K562 (cell line): ENCODE results near the gene HDC. TPM values are rescaled to one million over a fixed set of nuclear protein-coding genes. Genes with fewer than 3 reads are reported as not detected.

Source experiments
- BCL6 ChIP-seq: fragments of 250-450 bp; sonication (Bioruptor Pico); IDR thresholded peaks from 2 replicates; pipeline ENCODE4 v1.4.0; 2020
- BHLHE40 ChIP-seq: IDR thresholded peaks from 2 replicates; pipeline ENCODE4 v1.6.1; 2011; ENCODE audit warnings: low read length, improper control_type of control experiment
- DIDO1 ChIP-seq: fragments of 450-650 bp; IDR thresholded peaks from 2 replicates; pipeline ENCODE4 v1.6.1; 2016; ENCODE audit warnings: low read depth, missing biosample characterization, missing genetic modification characterization
- DMBX1 ChIP-seq: fragments of 250-450 bp; sonication (Bioruptor Pico); IDR thresholded peaks from 2 replicates; pipeline ENCODE4 v1.8.0; 2022; ENCODE audit warnings: inconsistent platforms, mild to moderate bottlenecking, moderate library complexity, borderline replicate concordance
- ETV6 ChIP-seq, 3 experiments: fragments of 150-350 bp in 1 of 3; sonication (generic) in 1 of 3; formaldehyde crosslinking in 1 of 3; IDR thresholded peaks; 2 replicates each; pipeline versions ENCODE4 v1.6.1 to v1.8.0; 2014 to 2022; ENCODE audit warnings: borderline replicate concordance in 2 of 3, low read depth in 2 of 3, antibody characterized with exemption in 1 of 3, low read length in 1 of 3, mild to moderate bottlenecking in 1 of 3, missing genetic modification reagents in 1 of 3
- KLF13 ChIP-seq: fragments of 450-650 bp; IDR thresholded peaks from 2 replicates; pipeline ENCODE4 v1.6.1; 2016; ENCODE audit warnings: missing genetic modification characterization, low read depth, mild to moderate bottlenecking, missing compliant biosample characterization, moderate library complexity, borderline replicate concordance
- LARP7 ChIP-seq: fragments of 450-650 bp; IDR thresholded peaks from 2 replicates; pipeline ENCODE4 v1.6.1; 2016
- MXI1 ChIP-seq: IDR thresholded peaks from 2 replicates; pipeline ENCODE4 v1.6.1; 2011; ENCODE audit warnings: low read depth, mild to moderate bottlenecking, improper control_type of control experiment, low read length
- NCOR1 ChIP-seq: fragments of 450-650 bp; IDR thresholded peaks from 2 replicates; pipeline ENCODE4 v1.6.1; 2016; ENCODE audit warnings: mild to moderate bottlenecking, moderate library complexity
- NEUROD1 ChIP-seq: fragments of 150-350 bp; IDR thresholded peaks from 2 replicates; pipeline ENCODE4 v1.6.1; 2014; ENCODE audit warnings: borderline replicate concordance, low read length, low read depth; ENCODE audit not compliant: partially characterized antibody
- NR3C1 ChIP-seq: sonication (generic); formaldehyde crosslinking; IDR thresholded peaks from 2 replicates; pipeline ENCODE4 v1.8.1; 2022; ENCODE audit warnings: missing genetic modification reagents
- PPARD ChIP-seq: fragments of 250-450 bp; sonication (Bioruptor Pico); IDR thresholded peaks from 2 replicates; pipeline ENCODE4 v1.8.0; 2022; ENCODE audit warnings: inconsistent platforms, mild to moderate bottlenecking, moderate library complexity
- RNF2 ChIP-seq: sonication (generic); IDR thresholded peaks from 2 replicates; pipeline ENCODE4 v1.6.1; 2016
- SP2 ChIP-seq: IDR thresholded peaks from 2 replicates; pipeline ENCODE4 v1.6.1; 2011; ENCODE audit warnings: mild to moderate bottlenecking, low read depth, low read length, moderate library complexity; ENCODE audit not compliant: poor library complexity, severe bottlenecking; ENCODE audit errors: extremely low read depth
- STAT5A ChIP-seq: IDR thresholded peaks from 2 replicates; pipeline ENCODE4 v1.6.1; 2012; ENCODE audit warnings: low read length, inconsistent platforms, borderline replicate concordance
- TAF9B ChIP-seq: fragments of 450-650 bp; IDR thresholded peaks from 2 replicates; pipeline ENCODE4 v1.6.1; 2018; ENCODE audit warnings: mild to moderate bottlenecking; ENCODE audit not compliant: partially characterized antibody
- ZNF23 ChIP-seq: fragments of 250-450 bp; sonication (Bioruptor Pico); IDR thresholded peaks from 2 replicates; pipeline ENCODE4 v1.4.0; 2020; ENCODE audit warnings: mild to moderate bottlenecking
- ZNF436 ChIP-seq: fragments of 250-450, 450-650 bp; sonication (Bioruptor Pico); formaldehyde crosslinking; IDR thresholded peaks from 2 replicates; pipeline ENCODE4 v1.7.0; 2020; ENCODE audit warnings: mild to moderate bottlenecking
- ZNF583 ChIP-seq: fragments of 250-450 bp; sonication (Bioruptor Pico); IDR thresholded peaks from 2 replicates; pipeline ENCODE4 v1.4.0; 2020
- ZNF778 ChIP-seq: fragments of 450-650 bp; formaldehyde crosslinking; IDR thresholded peaks from 2 replicates; pipeline ENCODE4 v1.4.0; 2020; ENCODE audit warnings: mild to moderate bottlenecking, moderate library complexity
- ZSCAN32 ChIP-seq: fragments of 450-650 bp; formaldehyde crosslinking; IDR thresholded peaks from 2 replicates; pipeline ENCODE4 v1.4.0; 2020; ENCODE audit warnings: mild to moderate bottlenecking, moderate library complexity
- ZZZ3 ChIP-seq: fragments of 450-650 bp; IDR thresholded peaks from 2 replicates; pipeline ENCODE4 v1.6.1; 2016; ENCODE audit warnings: antibody characterized with exemption, mild to moderate bottlenecking, moderate library complexity
- polyA plus RNA-seq, 8 experiments: library from polyadenylated mRNA; depleted of rRNA in 4 of 8; stranded (reverse) in 5 of 8; unstranded in 3 of 8; fragments of >200 nt; fragmentation: Nextera tagmentation in 2 of 8; fragmentation: Illumina TruSeq in 1 of 8; extraction: Ambion mirVana in 2 of 8; extraction: Trizol in 1 of 8; gene quantifications; 2 replicates each; pipeline versions ENCODE4 v1.2.1 to v1.2.3, GENCODE V29; 2011 to 2014; ENCODE audit warnings: inconsistent platforms in 1 of 8, missing spikeins in 1 of 8
- total RNA-seq, 7 experiments: library from RNA; depleted of rRNA in 6 of 7; stranded (reverse); fragments of >200 nt in 6 of 7; fragmentation: Illumina TruSeq in 2 of 7; extraction: Trizol in 2 of 7; gene quantifications; 2 replicates each; pipeline versions ENCODE4 v1.2.1 to v1.2.3, GENCODE V29; 2011 to 2021; ENCODE audit warnings: low replicate concordance in 1 of 7
- TF ChIP-seq, protein P1 (sequence below): fragments of 250-450 bp; sonication (Bioruptor Pico); IDR thresholded peaks from 2 replicates; pipeline ENCODE4 v1.9.0; 2021; ENCODE audit warnings: mild to moderate bottlenecking, inconsistent platforms
- TF ChIP-seq, protein P2 (sequence below): sonication (generic); formaldehyde crosslinking; IDR thresholded peaks from 2 replicates; pipeline ENCODE4 v1.8.1; 2023; ENCODE audit warnings: mild to moderate bottlenecking, missing genetic modification reagents
- TF ChIP-seq, protein P3 (sequence below): IDR thresholded peaks from 2 replicates; pipeline ENCODE4 v1.6.1; 2011; ENCODE audit warnings: borderline replicate concordance, low read depth, mild to moderate bottlenecking, moderate library complexity, low read length; ENCODE audit not compliant: insufficient read depth, poor library complexity, severe bottlenecking

Gene HDC
- total and polyA plus RNA-seq, 9 of the 15 experiments (the other 6 are each of a cell fraction or from before 2014, with no cell fraction given), result 0.26 to 5.3 (median 0.99) TPM

- TF ChIP-seq ETV6 (IDR thresholded peaks at IDR 0.05; ENCODE audit: borderline replicate concordance in 1 of 2, low read depth in 2 of 2, low read length in 1 of 2), result no peak
- no peak for TF ChIP-seq ETV6 (CRISPR knock-in tag; IDR thresholded peaks at IDR 0.05; ENCODE audit: borderline replicate concordance)
- no peak for TF ChIP-seq ZZZ3
- TF ChIP-seq NCOR1, result peak; percentile 94
- TF ChIP-seq BHLHE40, result peak; percentile 31; the same call in 1 of the 2 replicates
- TF ChIP-seq STAT5A, result peak; percentile 95
- TF ChIP-seq TAF9B, result peak; percentile 2
- TF ChIP-seq BCL6 (CRISPR knock-in tag), result no peak
- TF ChIP-seq ZNF436 (CRISPR knock-in tag), result no peak
- no peak for TF ChIP-seq ZNF778 (CRISPR knock-in tag)
- TF ChIP-seq NR3C1, result no peak
- TF ChIP-seq ZSCAN32 (CRISPR knock-in tag), result no peak
- TF ChIP-seq, protein P1, sequence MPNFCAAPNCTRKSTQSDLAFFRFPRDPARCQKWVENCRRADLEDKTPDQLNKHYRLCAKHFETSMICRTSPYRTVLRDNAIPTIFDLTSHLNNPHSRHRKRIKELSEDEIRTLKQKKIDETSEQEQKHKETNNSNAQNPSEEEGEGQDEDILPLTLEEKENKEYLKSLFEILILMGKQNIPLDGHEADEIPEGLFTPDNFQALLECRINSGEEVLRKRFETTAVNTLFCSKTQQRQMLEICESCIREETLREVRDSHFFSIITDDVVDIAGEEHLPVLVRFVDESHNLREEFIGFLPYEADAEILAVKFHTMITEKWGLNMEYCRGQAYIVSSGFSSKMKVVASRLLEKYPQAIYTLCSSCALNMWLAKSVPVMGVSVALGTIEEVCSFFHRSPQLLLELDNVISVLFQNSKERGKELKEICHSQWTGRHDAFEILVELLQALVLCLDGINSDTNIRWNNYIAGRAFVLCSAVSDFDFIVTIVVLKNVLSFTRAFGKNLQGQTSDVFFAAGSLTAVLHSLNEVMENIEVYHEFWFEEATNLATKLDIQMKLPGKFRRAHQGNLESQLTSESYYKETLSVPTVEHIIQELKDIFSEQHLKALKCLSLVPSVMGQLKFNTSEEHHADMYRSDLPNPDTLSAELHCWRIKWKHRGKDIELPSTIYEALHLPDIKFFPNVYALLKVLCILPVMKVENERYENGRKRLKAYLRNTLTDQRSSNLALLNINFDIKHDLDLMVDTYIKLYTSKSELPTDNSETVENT (CRISPR knock-in tag), result no peak
- TF ChIP-seq PPARD (CRISPR knock-in tag), result no peak
- TF ChIP-seq, protein P2, sequence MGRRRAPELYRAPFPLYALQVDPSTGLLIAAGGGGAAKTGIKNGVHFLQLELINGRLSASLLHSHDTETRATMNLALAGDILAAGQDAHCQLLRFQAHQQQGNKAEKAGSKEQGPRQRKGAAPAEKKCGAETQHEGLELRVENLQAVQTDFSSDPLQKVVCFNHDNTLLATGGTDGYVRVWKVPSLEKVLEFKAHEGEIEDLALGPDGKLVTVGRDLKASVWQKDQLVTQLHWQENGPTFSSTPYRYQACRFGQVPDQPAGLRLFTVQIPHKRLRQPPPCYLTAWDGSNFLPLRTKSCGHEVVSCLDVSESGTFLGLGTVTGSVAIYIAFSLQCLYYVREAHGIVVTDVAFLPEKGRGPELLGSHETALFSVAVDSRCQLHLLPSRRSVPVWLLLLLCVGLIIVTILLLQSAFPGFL (CRISPR knock-in tag), result no peak
- TF ChIP-seq MXI1, result 0 out of 2 replicates have a peak, but pooled peaks have one; percentile 58
- TF ChIP-seq DIDO1 (tag), result no peak; the same call in 1 of the 2 replicates
- peak; percentile 12; the same call in 1 of the 2 replicates for TF ChIP-seq DMBX1 (CRISPR knock-in tag)
- TF ChIP-seq RNF2, result peak; percentile 58; the same call in 1 of the 2 replicates
- no peak for TF ChIP-seq LARP7
- TF ChIP-seq ZNF23 (CRISPR knock-in tag), result 0 out of 2 replicates have a peak, but pooled peaks have one; percentile 2
- TF ChIP-seq, protein P3, sequence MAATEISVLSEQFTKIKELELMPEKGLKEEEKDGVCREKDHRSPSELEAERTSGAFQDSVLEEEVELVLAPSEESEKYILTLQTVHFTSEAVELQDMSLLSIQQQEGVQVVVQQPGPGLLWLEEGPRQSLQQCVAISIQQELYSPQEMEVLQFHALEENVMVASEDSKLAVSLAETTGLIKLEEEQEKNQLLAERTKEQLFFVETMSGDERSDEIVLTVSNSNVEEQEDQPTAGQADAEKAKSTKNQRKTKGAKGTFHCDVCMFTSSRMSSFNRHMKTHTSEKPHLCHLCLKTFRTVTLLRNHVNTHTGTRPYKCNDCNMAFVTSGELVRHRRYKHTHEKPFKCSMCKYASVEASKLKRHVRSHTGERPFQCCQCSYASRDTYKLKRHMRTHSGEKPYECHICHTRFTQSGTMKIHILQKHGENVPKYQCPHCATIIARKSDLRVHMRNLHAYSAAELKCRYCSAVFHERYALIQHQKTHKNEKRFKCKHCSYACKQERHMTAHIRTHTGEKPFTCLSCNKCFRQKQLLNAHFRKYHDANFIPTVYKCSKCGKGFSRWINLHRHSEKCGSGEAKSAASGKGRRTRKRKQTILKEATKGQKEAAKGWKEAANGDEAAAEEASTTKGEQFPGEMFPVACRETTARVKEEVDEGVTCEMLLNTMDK, result no peak
- TF ChIP-seq KLF13 (tag), result no peak
- TF ChIP-seq ZNF583 (CRISPR knock-in tag), result no peak
- TF ChIP-seq NEUROD1, result peak; percentile 65
- TF ChIP-seq SP2, result no peak
These were observed 4.5 kb downstream of the HDC start (continued) for GRCh38 chr15:50260969-50261496.
